Measurements from ENCODE around the gene ADAMTS17.

DNA sequence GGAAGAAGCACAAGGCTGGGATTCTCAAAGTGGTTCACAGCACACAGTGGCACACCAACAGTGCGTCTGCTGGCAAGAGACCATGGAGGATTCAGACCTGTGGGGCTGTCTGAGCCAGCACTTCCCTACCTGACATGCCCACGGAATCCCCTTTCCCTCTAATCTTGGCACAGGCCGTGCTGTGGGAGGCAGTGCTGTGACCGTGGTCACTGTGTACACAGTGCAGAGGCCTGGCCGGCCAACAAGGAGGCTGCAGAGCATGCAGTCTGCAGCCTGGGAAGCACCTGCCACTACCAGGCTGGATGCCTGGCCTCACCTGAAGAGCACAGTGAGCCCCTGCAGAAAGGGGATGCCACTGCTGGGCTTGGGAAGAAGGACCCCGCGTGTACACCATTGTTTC, 307.6 kb downstream of the ADAMTS17 start:
- TF ChIP-seq, protein P1, sequence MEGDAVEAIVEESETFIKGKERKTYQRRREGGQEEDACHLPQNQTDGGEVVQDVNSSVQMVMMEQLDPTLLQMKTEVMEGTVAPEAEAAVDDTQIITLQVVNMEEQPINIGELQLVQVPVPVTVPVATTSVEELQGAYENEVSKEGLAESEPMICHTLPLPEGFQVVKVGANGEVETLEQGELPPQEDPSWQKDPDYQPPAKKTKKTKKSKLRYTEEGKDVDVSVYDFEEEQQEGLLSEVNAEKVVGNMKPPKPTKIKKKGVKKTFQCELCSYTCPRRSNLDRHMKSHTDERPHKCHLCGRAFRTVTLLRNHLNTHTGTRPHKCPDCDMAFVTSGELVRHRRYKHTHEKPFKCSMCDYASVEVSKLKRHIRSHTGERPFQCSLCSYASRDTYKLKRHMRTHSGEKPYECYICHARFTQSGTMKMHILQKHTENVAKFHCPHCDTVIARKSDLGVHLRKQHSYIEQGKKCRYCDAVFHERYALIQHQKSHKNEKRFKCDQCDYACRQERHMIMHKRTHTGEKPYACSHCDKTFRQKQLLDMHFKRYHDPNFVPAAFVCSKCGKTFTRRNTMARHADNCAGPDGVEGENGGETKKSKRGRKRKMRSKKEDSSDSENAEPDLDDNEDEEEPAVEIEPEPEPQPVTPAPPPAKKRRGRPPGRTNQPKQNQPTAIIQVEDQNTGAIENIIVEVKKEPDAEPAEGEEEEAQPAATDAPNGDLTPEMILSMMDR (conservative IDR thresholded peaks at IDR 0.05; ENCODE audit: low read length) = no peak
- TF ChIP-seq EZH2phosphoT487 (IDR thresholded peaks at IDR 0.05; ENCODE audit: borderline replicate concordance) = no peak
